T-cell (primary cell): ENCODE data around the gene SOX15. TPM values are rescaled to one million over a fixed set of nuclear protein-coding genes. Genes with fewer than 3 reads are reported as not detected.

Source experiments
- ATAC-seq, 4 experiments: fragments of 200-7000 bp in 3 of 4; fragments of 150-1000 bp in 1 of 4; cut with Tn5 transposase; replicated peaks in 1 of 4; 1 replicate in 3 of 4; 2 replicates in 1 of 4; pipeline ENCODE4 v1.10.0; 2021; ENCODE audit warnings: moderate library complexity in 3 of 4, mild to moderate bottlenecking in 2 of 4, moderate number of reproducible peaks in 1 of 4
- CTCF ChIA-PET, 2 donors: fragments of 300-600 bp; sonication (Branson Sonifier 250); formaldehyde crosslinking; loops; one replicate each; lab custom pipeline; 2022; ENCODE audit warnings: antibody characterized with exemption in 2 of 2; lab: Charles Lee
- POLR2A ChIA-PET, 2 donors: fragments of 300-600 bp; sonication (Branson Sonifier 250); formaldehyde crosslinking; loops; one replicate each; lab custom pipeline; 2022; ENCODE audit warnings: antibody characterized with exemption in 2 of 2; lab: Charles Lee
- DNase-seq, 35 experiments: peaks; one replicate each; pipeline versions ENCODE4 v3.0.0 to v3.0.0-alpha.2; 2013 to 2023
- H3K27ac ChIP-seq: one replicate; pipeline ENCODE4 v1.5.1; 2013; ENCODE audit warnings: low read length
- H3K27me3 ChIP-seq, 2 experiments: replicated peaks in 1 of 2; 1 replicate in 1 of 2; 2 replicates in 1 of 2; pipeline versions ENCODE4 v1.6.1 to v1.7.0; 2013; ENCODE audit warnings: low read length in 1 of 2, mixed read lengths in 1 of 2; ENCODE audit not compliant: control insufficient read depth in 2 of 2, insufficient read depth in 2 of 2; ENCODE audit errors: extremely low read depth in 1 of 2
- H3K36me3 ChIP-seq, 2 donors: 1 replicate in 1 of 2; 2 replicates in 1 of 2; pipeline versions ENCODE4 v1.6.1 to v1.7.0; 2013; ENCODE audit warnings: low read length in 1 of 2; ENCODE audit not compliant: control insufficient read depth in 2 of 2, insufficient read depth in 1 of 2; ENCODE audit errors: extremely low read depth in 1 of 2
- H3K4me1 ChIP-seq, 2 experiments: 1 replicate in 1 of 2; 2 replicates in 1 of 2; pipeline versions ENCODE4 v1.6.1 to v1.7.0; 2013; ENCODE audit warnings: low read length in 2 of 2, mixed read lengths in 1 of 2; ENCODE audit not compliant: insufficient read depth in 2 of 2, control insufficient read depth in 1 of 2; ENCODE audit errors: extremely low read depth in 1 of 2
- H3K4me3 ChIP-seq, 2 donors: 1 replicate in 1 of 2; 2 replicates in 1 of 2; pipeline versions ENCODE4 v1.5.1 to v1.7.0; 2013; ENCODE audit warnings: mild to moderate bottlenecking in 2 of 2, low read length in 1 of 2, moderate library complexity in 1 of 2; ENCODE audit not compliant: control insufficient read depth in 1 of 2; ENCODE audit errors: extremely low read depth in 1 of 2
- H3K9me3 ChIP-seq: 2 replicates; pipeline ENCODE4 v1.7.0; 2013
- H3K27ac Mint-ChIP-seq, 2 donors: one replicate each; pipeline ENCODE4 v1.8.0; 2020 to 2021; ENCODE audit warnings: mild to moderate bottlenecking in 2 of 2, mixed read lengths in 2 of 2
- H3K27me3 Mint-ChIP-seq, 2 donors: one replicate each; pipeline ENCODE4 v1.8.0; 2021 to 2022; ENCODE audit warnings: mixed read lengths in 2 of 2
- H3K36me3 Mint-ChIP-seq: one replicate; pipeline ENCODE4 v1.8.0; 2021; ENCODE audit warnings: mixed read lengths
- H3K4me1 Mint-ChIP-seq, 3 donors: one replicate each; pipeline ENCODE4 v1.8.0; 2020 to 2022; ENCODE audit warnings: mixed read lengths in 3 of 3, mild to moderate bottlenecking in 1 of 3
- H3K4me3 Mint-ChIP-seq, 3 donors: one replicate each; pipeline ENCODE4 v1.8.0; 2020 to 2022; ENCODE audit warnings: mild to moderate bottlenecking in 3 of 3, mixed read lengths in 3 of 3, moderate library complexity in 3 of 3
- H3K9me3 Mint-ChIP-seq, 3 donors: one replicate each; pipeline ENCODE4 v1.8.0; 2020 to 2022; ENCODE audit warnings: mixed read lengths in 3 of 3
- WGBS: methylation state at CpG from one replicate; pipeline ENCODE4 v1.1.5; 2013; ENCODE audit warnings: missing lambda C conversion rate; ENCODE audit not compliant: insufficient coverage; 5-methylcytosine and 5-hydroxymethylcytosine counted together
- total RNA-seq, 35 experiments: library from RNA in 6 of 35; stranded (reverse) in 6 of 35; fragments of 120-200 nt in 1 of 35; gene quantifications; one replicate each; pipeline versions ENCODE4 v1.2.1 to v1.2.4 and lab custom pipeline; 2013 to 2026

SOX15 gene
- total RNA-seq, 5 donors from 2014 or later (not counting 1 experiment from before 2014, with no cell fraction given) = 0.70 to 1.2 (median 1.1) TPM; not detected in 2

DNA sequence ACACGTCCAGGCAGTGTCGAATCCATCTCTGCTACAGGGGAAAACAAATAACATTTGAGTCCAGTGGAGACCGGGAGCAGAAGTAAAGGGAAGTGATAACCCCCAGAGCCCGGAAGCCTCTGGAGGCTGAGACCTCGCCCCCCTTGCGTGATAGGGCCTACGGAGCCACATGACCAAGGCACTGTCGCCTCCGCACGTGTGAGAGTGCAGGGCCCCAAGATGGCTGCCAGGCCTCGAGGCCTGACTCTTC, 17.6 kb downstream of the SOX15 start:
- 0% methylated on average over 10 of the region's 11 CpGs for WGBS
- H3K27ac ChIP-seq = peak overlapping the region; percentile 82
- no peaks in the 10 kb centered on the region for H3K9me3 ChIP-seq
- Mint-ChIP-seq H3K27me3 (no peaks in the 10 kb centered on the region), H3K4me3 (peak overlapping the region; percentile 95 to 98 (median 96)), H3K27ac (peak overlapping the region; percentile 96 to 99), H3K36me3 (peaks cover 59% of the 10 kb centered on the region), H3K9me3 (no peaks in the 10 kb centered on the region), H3K4me1 (peaks cover 43 to 52% (median 45%) of the 10 kb centered on the region in 3 donors)
- H3K27me3 ChIP-seq = no peaks in the 10 kb centered on the region
- peaks cover 21 to 39% of the 10 kb centered on the region in 2 experiments for H3K4me1 ChIP-seq
- peaks cover 7 to 56% of the 10 kb centered on the region in 2 donors for H3K36me3 ChIP-seq
- H3K4me3 ChIP-seq = peak overlapping the region; percentile 49 to 75
- DNase-seq = peak in 3 of 35 experiments; percentile 98 to 99 (median 98)
- ATAC-seq = no peak
- POLR2A ChIA-PET = interaction anchor here in 1 of 2 donors (0.6 kb wide), 2 partner anchors 13 to 301 kb away, joined by 3 to 4 read pairs; no protein-coding TSS in a partner anchor
- CTCF ChIA-PET = no interaction called here

DNA sequence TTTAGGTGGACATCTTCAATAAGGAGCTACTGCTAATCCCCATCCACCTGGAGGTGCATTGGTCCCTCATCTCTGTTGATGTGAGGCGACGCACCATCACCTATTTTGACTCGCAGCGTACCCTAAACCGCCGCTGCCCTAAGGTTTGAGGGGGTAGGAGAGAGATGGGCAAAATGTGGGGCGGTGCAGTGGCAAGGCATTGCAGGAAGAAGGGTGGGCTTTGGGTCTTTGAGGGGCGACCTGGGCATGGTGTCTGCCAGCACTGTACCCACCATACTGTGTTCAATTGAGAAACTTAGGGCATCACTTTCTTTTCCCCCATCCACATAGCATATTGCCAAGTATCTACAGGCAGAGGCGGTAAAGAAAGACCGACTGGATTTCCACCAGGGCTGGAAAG, 19.5 kb downstream of the SOX15 start:
- H3K9me3 ChIP-seq = no peaks in the 10 kb centered on the region
- H3K36me3 ChIP-seq = peaks cover 7 to 52% of the 10 kb centered on the region in 2 donors
- Mint-ChIP-seq H3K27me3 (no peaks in the 10 kb centered on the region), H3K9me3 (no peaks in the 10 kb centered on the region), H3K36me3 (peaks cover 42% of the 10 kb centered on the region), H3K4me3 (no peak overlapping the region), H3K4me1 (peaks cover 24 to 37% (median 26%) of the 10 kb centered on the region in 3 donors), H3K27ac (peak overlapping the region in 1 of 2 donors; percentile 71)
- H3K27ac ChIP-seq = no peak overlapping the region
- ChIA-PET CTCF (interaction anchor here in 1 of 2 donors (0.6 to 1.0 kb wide), 3 partner anchors 135 to 426 kb away, joined by 3 read pairs; partner anchors contain the start of gene TMEM102), POLR2A (no interaction called here)
- H3K27me3 ChIP-seq = no peaks in the 10 kb centered on the region
- 95% methylated on average over 4 of the region's 10 CpGs for WGBS
- DNase-seq = no peak
- peaks cover 18 to 26% of the 10 kb centered on the region in 2 experiments for H3K4me1 ChIP-seq
- H3K4me3 ChIP-seq = no peak overlapping the region
- no peak for ATAC-seq

DNA sequence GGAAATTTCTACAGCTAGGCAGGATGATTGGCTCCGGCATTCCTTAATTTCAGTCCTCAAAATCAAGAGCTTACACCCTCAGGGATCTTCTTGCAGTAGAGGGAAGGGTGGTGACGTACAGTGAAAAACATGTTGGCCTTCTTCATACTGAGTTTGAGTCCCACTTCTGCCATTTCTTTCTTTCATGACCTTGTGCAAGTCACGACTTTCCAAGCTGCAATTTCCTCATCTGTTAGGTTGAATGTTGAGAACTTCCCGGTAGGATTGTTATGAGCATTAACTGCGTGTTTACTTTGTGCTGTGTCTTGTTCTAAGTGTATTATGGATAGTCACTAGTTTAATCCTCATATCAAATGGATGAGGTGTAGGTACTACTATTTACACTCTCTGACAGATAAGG, 20.3 kb downstream of the SOX15 start:
- no CpG with 5 or more reads among the region's 5 CpGs for WGBS
- H3K36me3 Mint-ChIP-seq = peaks cover 34% of the 10 kb centered on the region
- peaks cover 16 to 30% (median 19%) of the 10 kb centered on the region in 3 donors for H3K4me1 Mint-ChIP-seq
- no peaks in the 10 kb centered on the region for H3K27me3 Mint-ChIP-seq
- H3K27ac Mint-ChIP-seq = no peak overlapping the region
- ATAC-seq (no peak), DNase-seq (no peak)
- H3K4me3 Mint-ChIP-seq = no peak overlapping the region
- H3K27ac ChIP-seq = no peak overlapping the region
- peaks cover 10 to 18% of the 10 kb centered on the region in 2 experiments for H3K4me1 ChIP-seq
- H3K9me3 Mint-ChIP-seq = no peaks in the 10 kb centered on the region
- ChIA-PET POLR2A (no interaction called here), CTCF (interaction anchor here (0.6 to 1.0 kb wide), 3 partner anchors 134 to 425 kb away, joined by 3 to 7 read pairs (median 3); partner anchors contain the start of gene TMEM102 (in 1 of the 2))
- H3K4me3 ChIP-seq = no peak overlapping the region
- H3K9me3 ChIP-seq = no peaks in the 10 kb centered on the region
- no peaks in the 10 kb centered on the region for H3K27me3 ChIP-seq
- peaks cover 2 to 52% of the 10 kb centered on the region in 2 donors for H3K36me3 ChIP-seq

DNA sequence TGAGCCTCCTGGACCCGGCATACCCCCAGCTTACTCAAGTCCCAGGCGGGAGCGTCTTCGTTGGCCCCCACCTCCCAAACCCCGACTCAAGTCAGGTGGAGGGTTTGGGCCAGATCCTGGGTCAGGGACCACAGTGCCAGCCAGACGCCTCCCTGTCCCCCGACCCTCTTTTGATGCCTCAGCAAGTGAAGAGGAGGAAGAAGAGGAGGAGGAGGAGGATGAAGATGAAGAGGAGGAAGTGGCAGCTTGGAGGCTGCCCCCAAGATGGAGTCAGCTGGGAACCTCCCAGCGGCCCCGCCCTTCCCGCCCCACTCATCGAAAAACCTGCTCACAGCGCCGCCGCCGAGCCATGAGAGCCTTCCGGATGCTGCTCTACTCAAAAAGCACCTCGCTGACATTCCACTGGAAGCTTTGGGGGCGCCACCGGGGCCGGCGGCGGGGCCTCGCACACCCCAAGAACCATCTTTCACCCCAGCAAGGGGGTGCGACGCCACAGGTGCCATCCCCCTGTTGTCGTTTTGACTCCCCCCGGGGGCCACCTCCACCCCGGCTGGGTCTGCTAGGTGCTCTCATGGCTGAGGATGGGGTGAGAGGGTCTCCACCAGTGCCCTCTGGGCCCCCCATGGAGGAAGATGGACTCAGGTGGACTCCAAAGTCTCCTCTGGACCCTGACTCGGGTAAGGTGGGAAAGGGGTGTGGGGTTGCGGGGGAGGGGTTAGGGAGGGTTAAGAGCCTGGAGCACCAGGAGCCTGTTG, 26.6 kb downstream of the SOX15 start:
- ChIA-PET CTCF (no interaction called here), POLR2A (interaction anchor here in 1 of 2 donors (0.5 kb wide), 1 partner anchor 58 kb away, joined by 5 read pairs; no protein-coding TSS in a partner anchor)
- 95% methylated on average over 14 of the region's 30 CpGs for WGBS
- no peak overlapping the region for H3K4me3 ChIP-seq
- peaks cover 3 to 35% of the 10 kb centered on the region in 2 donors for H3K36me3 ChIP-seq
- H3K9me3 Mint-ChIP-seq = no peaks in the 10 kb centered on the region
- H3K27me3 ChIP-seq = no peaks in the 10 kb centered on the region
- no peak overlapping the region for H3K27ac ChIP-seq
- DNase-seq (no peak), ATAC-seq (no peak)
- peak overlapping the region; percentile 82 to 87 (median 85) for H3K4me3 Mint-ChIP-seq
- H3K27ac Mint-ChIP-seq = peak overlapping the region in 1 of 2 donors; percentile 84
- peaks cover 24 to 44% (median 34%) of the 10 kb centered on the region in 3 donors for H3K4me1 Mint-ChIP-seq
- H3K9me3 ChIP-seq = no peaks in the 10 kb centered on the region
- peaks cover 8 to 39% of the 10 kb centered on the region in 2 experiments for H3K4me1 ChIP-seq
- peaks cover 9% of the 10 kb centered on the region for H3K36me3 Mint-ChIP-seq
- no peaks in the 10 kb centered on the region for H3K27me3 Mint-ChIP-seq

DNA sequence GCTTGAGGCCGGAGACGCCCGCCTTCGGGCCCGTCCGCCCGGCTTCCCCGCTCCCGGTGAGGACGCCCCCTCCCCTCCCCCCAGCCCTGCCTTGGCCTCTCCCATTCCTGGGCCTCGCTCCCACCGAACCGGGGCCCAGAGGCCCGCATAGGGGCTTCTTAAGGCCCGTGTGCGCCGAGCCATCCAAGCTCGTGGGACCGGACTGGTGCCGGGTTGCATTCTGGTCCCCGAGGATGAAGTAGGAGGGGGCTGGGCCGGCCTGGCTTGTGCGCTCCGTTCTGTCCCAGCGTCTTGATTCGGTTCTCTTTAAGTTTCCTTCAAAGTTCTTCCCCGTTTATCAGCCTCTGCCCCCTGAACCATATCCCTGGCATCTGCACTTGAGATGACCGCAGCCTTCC, 27.7 kb downstream of the SOX15 start:
- H3K27me3 Mint-ChIP-seq = no peaks in the 10 kb centered on the region
- ChIA-PET CTCF (no interaction called here), POLR2A (interaction anchor here in 1 of 2 donors (1.0 to 1.1 kb wide), 2 partner anchors 12 to 21 kb away, joined by 3 read pairs; partner anchors contain the start of gene MPDU1)
- peaks cover 4% of the 10 kb centered on the region for H3K36me3 Mint-ChIP-seq
- peak overlapping the region; percentile 61 for H3K27ac ChIP-seq
- peak overlapping the region; percentile 82 to 87 (median 85) for H3K4me3 Mint-ChIP-seq
- H3K4me1 Mint-ChIP-seq = peaks cover 28 to 48% (median 44%) of the 10 kb centered on the region in 3 donors
- no peaks in the 10 kb centered on the region for H3K27me3 ChIP-seq
- DNase-seq (no peak), ATAC-seq (peak in 3 of 4 experiments; percentile 2 to 4 (median 2))
- under 1% methylated on average over 23 of the region's 28 CpGs for WGBS
- H3K4me3 ChIP-seq = peak overlapping the region; percentile 67 to 83
- no peaks in the 10 kb centered on the region for H3K9me3 ChIP-seq
- H3K27ac Mint-ChIP-seq = peak overlapping the region; percentile 79 to 84
- no peaks in the 10 kb centered on the region for H3K9me3 Mint-ChIP-seq
- H3K36me3 ChIP-seq = peaks cover 3 to 35% of the 10 kb centered on the region in 2 donors
- peaks cover 12 to 50% of the 10 kb centered on the region in 2 experiments for H3K4me1 ChIP-seq

DNA sequence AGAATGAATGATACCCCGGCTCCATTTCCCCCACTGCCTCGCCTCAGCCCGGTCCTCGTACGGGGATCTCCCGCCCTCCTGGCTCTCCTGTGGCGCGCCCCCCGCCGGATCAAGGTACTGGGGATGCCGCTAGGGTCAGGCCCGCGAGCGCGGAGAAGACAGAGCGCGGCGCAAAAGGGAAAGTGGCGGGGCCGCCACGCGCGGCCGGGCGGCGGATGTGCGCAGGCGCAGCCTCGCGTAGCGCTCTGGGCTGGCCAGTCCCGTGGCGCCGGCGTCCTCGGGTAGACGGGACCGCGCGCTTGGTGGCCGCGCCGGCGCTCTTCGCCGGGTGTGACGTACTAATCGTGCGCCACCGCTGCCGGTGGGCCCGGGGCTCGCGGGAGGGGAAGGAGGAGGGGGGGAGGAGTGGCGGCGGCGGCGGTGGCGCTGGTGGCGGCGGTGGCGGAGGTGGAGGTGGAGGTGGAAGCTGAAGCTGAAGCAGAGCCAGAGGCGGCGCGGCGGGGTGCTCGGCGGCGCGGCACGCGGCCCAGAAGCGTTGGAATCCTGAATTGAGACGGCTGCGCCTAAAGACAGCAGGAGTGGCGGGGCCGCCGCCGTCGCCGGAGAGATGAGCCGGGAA, 28.2 kb downstream of the SOX15 start, which contains the start of gene SENP3:
Gene SENP3, plus strand, starts transcription at position 331 of the 619 bp plus-strand sequence. CDS start 1,158 bp downstream, outside the sequence.
- H3K4me3 Mint-ChIP-seq = peak within 1 kb of the TSS; percentile 87 to 92 (median 92)
- peak within 1 kb of the TSS; percentile 73 to 83 for H3K4me3 ChIP-seq
- peak; percentile 86 to 89 (median 88) for ATAC-seq
- POLR2A ChIA-PET = interaction anchor here (0.6 to 1.1 kb wide), 4 partner anchors 13 to 120 kb away, joined by 3 to 5 read pairs (median 4); partner anchors contain the start of gene MPDU1 (in 1 of the 2)
- no peaks in the 10 kb centered on the region for H3K27me3 ChIP-seq
- peaks cover 29 to 48% (median 46%) of the 10 kb centered on the region in 3 donors for H3K4me1 Mint-ChIP-seq
- H3K36me3 Mint-ChIP-seq = peaks cover 4% of the 10 kb centered on the region
- CTCF ChIA-PET = interaction anchor here (1.0 to 2.8 kb wide), 17 partner anchors 9 to 516 kb away, joined by 3 to 22 read pairs (median 6); partner anchors contain the start of genes FXR2 (in 1 of the 2), GABARAP (in 1 of the 2), TMEM102 (in 1 of the 2) and TP53 (in 1 of the 2)
- no peaks in the 10 kb centered on the region for H3K27me3 Mint-ChIP-seq
- H3K36me3 ChIP-seq = peaks cover 3 to 33% of the 10 kb centered on the region in 2 donors
- H3K4me1 ChIP-seq = peaks cover 12 to 51% of the 10 kb centered on the region in 2 experiments
- peak within 1 kb of the TSS; percentile 91 for H3K27ac ChIP-seq
- no peaks in the 10 kb centered on the region for H3K9me3 Mint-ChIP-seq
- H3K9me3 ChIP-seq = no peaks in the 10 kb centered on the region
- peak; percentile 74 to 97 (median 85) for DNase-seq
- H3K27ac Mint-ChIP-seq = peak within 1 kb of the TSS; percentile 85 to 95
- WGBS = under 1% methylated on average over 77 of the region's 82 CpGs
